Stimulated activated CD4-positive, alpha-beta T cell treated with anti-CD3 and anti-CD28 coated beads, Interleukin-4, amount 100 ng/mL, for 24 hours (primary cell): ENCODE measurements around the gene UBE2M.

Experiments
- DNase-seq: peaks from one replicate; pipeline ENCODE4 v3.0.0-alpha.2; 2020

Gene UBE2M

GRCh38 chr19:58570770-58571574, 12.6 kb upstream of the UBE2M start:
- no peak for DNase-seq

GRCh38 chr19:58569943-58570670, 11.7 kb upstream of the UBE2M start:
- DNase-seq, result no peak

GRCh38 chr19:58569191-58569942, 11.0 kb upstream of the UBE2M start:
- DNase-seq, result no peak

GRCh38 chr19:58568453-58569130, 10.2 kb upstream of the UBE2M start:
- no peak for DNase-seq

- DNase-seq, result no peak
Observed at GRCh38 chr19:58566989-58567388, 8.6 kb upstream of the UBE2M start.

- DNase-seq, result no peak
Observed at GRCh38 chr19:58563823-58564222, 5.4 kb upstream of the UBE2M start.

- peak; percentile 46 for DNase-seq
Observed at GRCh38 chr19:58563034-58563573, 4.7 kb upstream of the UBE2M start.

GRCh38 chr19:58562122-58563033, 4.0 kb upstream of the UBE2M start:
- DNase-seq, result peak; percentile 34

- no peak for DNase-seq
Observed at GRCh38 chr19:58561373-58562121, 3.1 kb upstream of the UBE2M start.

- no peak for DNase-seq
Observed at GRCh38 chr19:58560921-58561320, 2.5 kb upstream of the UBE2M start.

- no peak for DNase-seq
Observed at GRCh38 chr19:58560007-58560887, 1.8 kb upstream of the UBE2M start.

- peak; percentile 78 for DNase-seq
Observed at GRCh38 chr19:58559275-58560006, 1.0 kb upstream of the UBE2M start.

GRCh38 chr19:58558623-58559274, 338 bp upstream of the UBE2M start:
- peak; percentile 100 for DNase-seq

GRCh38 chr19:58557221-58558065, 968 bp downstream of the UBE2M start:
- DNase-seq, result no peak

- DNase-seq, result no peak
Observed at GRCh38 chr19:58556622-58557220, 1.7 kb downstream of the UBE2M start.

- DNase-seq, result no peak
Observed at GRCh38 chr19:58555920-58556621, 2.3 kb downstream of the UBE2M start.
